ENCODE results near the gene BNC2. TPM values are rescaled to one million over a fixed set of nuclear protein-coding genes. Genes with fewer than 3 reads are reported as not detected.

Gene BNC2
- total and polyA plus RNA-seq, 2 of the 4 experiments (the other 2 are of a cell fraction): 15.5 to 45.2 TPM

- H3K36me3 ChIP-seq (ENCODE audit: control insufficient read depth, insufficient read depth, low read length): no peaks in the 10 kb centered on the region
- H3K4me2 ChIP-seq (ENCODE audit: low read depth, low read length): no peak overlapping the region
- H3K4me1 ChIP-seq (ENCODE audit: control insufficient read depth, insufficient read depth, low read length): peaks cover 17% of the 10 kb centered on the region
- H3K79me1 ChIP-seq (ENCODE audit: low read depth in 1 of 2, low read length in 2 of 2): peaks cover 20 to 60% of the 10 kb centered on the region in 2 experiments; a peak in 3 of 4 replicates
- H4K8ac ChIP-seq (ENCODE audit: low read depth in 2 of 2, low read length in 2 of 2): no peak overlapping the region
- no peak overlapping the region for H2AFZ ChIP-seq (replicated peaks; ENCODE audit: low read length, poor library complexity)
- no peak overlapping the region for H4K91ac ChIP-seq (ENCODE audit: insufficient read depth, low read depth, low read length)
- no CpG with 5 or more reads among the region's 4 CpGs for WGBS, 2 experiments (ENCODE audit: extremely low coverage in 2 of 2, insufficient read length in 1 of 2)
- ATAC-seq (ENCODE audit: low read depth) (no peak), DNase-seq (no peak)
- dilution Hi-C loops (cut with HindIII; ENCODE audit: low sequenced_read_pairs, unreplicated experiment): no loop called here
- H2BK20ac ChIP-seq (ENCODE audit: low read depth, low read length): no peak overlapping the region
- no peak overlapping the region for H2BK15ac ChIP-seq (ENCODE audit: low read depth, low read length)
- H2BK120ac ChIP-seq (ENCODE audit: low read depth, low read length): no peak overlapping the region
- no peak overlapping the region for H3K14ac ChIP-seq (replicated peaks; ENCODE audit: low read depth, low read length)
- no peak overlapping the region for H2AK9ac ChIP-seq (replicated peaks; ENCODE audit: low read depth, low read length, poor library complexity)
- ChIA-PET CTCF (no interaction called here), POLR2A (ENCODE audit: unreplicated experiment) (no interaction called here)
- intact Hi-C loops (cut with micrococcal nuclease): no loop called here
- H3K27ac ChIP-seq (ENCODE audit: insufficient read depth, low read length): no peak overlapping the region
- in situ Hi-C loops (cut with MboI; ENCODE audit: low sequenced_read_pairs): no loop called here
- H3K27me3 ChIP-seq (ENCODE audit: control insufficient read depth, insufficient read depth, low read length): no peaks in the 10 kb centered on the region
- no peak overlapping the region for H3K23ac ChIP-seq (ENCODE audit: low read depth, low read length)
- H3K9ac ChIP-seq (ENCODE audit: low read depth, low read length): no peak overlapping the region
- no peak overlapping the region for H2AK5ac ChIP-seq (ENCODE audit: low read depth, low read length)
- H4K5ac ChIP-seq (ENCODE audit: low read depth, low read length): no peak overlapping the region; the same call in 1 of the 2 replicates
- TF ChIP-seq MAFK (IDR thresholded peaks at IDR 0.05; ENCODE audit: low read depth, low read length) (no peak), FOS (IDR thresholded peaks at IDR 0.05; ENCODE audit: low read depth, low read length) (no peak), RAD21 (IDR thresholded peaks at IDR 0.05; ENCODE audit: low read length) (no peak), MAZ (IDR thresholded peaks at IDR 0.05; ENCODE audit: borderline replicate concordance, low read depth, low read length) (no peak), USF2 (IDR thresholded peaks at IDR 0.05; ENCODE audit: low read depth, low read length) (no peak), RCOR1 (IDR thresholded peaks at IDR 0.05; ENCODE audit: insufficient replicate concordance, low read length) (no peak), POLR2A (IDR thresholded peaks at IDR 0.05; ENCODE audit: low read depth, low read length) (no peak), MXI1 (IDR thresholded peaks at IDR 0.05; ENCODE audit: borderline replicate concordance, low read depth, low read length) (no peak), CEBPB (IDR thresholded peaks at IDR 0.05; ENCODE audit: low read depth, low read length) (no peak), SMC3 (IDR thresholded peaks at IDR 0.05; ENCODE audit: low read depth, low read length) (no peak), CHD1 (IDR thresholded peaks at IDR 0.05; ENCODE audit: low read depth, low read length) (no peak), ELK1 (IDR thresholded peaks at IDR 0.05; ENCODE audit: borderline replicate concordance, low read depth, low read length) (no peak), RFX5 (IDR thresholded peaks at IDR 0.05; ENCODE audit: low read depth, low read length) (no peak), BHLHE40 (IDR thresholded peaks at IDR 0.05; ENCODE audit: low read depth, low read length) (no peak)
- TF ChIP-seq, protein P1, sequence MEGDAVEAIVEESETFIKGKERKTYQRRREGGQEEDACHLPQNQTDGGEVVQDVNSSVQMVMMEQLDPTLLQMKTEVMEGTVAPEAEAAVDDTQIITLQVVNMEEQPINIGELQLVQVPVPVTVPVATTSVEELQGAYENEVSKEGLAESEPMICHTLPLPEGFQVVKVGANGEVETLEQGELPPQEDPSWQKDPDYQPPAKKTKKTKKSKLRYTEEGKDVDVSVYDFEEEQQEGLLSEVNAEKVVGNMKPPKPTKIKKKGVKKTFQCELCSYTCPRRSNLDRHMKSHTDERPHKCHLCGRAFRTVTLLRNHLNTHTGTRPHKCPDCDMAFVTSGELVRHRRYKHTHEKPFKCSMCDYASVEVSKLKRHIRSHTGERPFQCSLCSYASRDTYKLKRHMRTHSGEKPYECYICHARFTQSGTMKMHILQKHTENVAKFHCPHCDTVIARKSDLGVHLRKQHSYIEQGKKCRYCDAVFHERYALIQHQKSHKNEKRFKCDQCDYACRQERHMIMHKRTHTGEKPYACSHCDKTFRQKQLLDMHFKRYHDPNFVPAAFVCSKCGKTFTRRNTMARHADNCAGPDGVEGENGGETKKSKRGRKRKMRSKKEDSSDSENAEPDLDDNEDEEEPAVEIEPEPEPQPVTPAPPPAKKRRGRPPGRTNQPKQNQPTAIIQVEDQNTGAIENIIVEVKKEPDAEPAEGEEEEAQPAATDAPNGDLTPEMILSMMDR (conservative IDR thresholded peaks at IDR 0.05; ENCODE audit: low read depth, low read length): no peak
- H3K4ac ChIP-seq (ENCODE audit: low read depth, low read length): no peak overlapping the region
- BruUV-seq (replicated peaks): no TSS peak
- H4K20me1 ChIP-seq (ENCODE audit: insufficient read depth, low read length): peaks cover 5% of the 10 kb centered on the region; the same call in 1 of the 2 replicates
- H3K18ac ChIP-seq (ENCODE audit: low read depth, low read length): no peak overlapping the region
- H2BK5ac ChIP-seq (ENCODE audit: low read depth, low read length, poor library complexity, severe bottlenecking): no peak overlapping the region
- H3K4me3 ChIP-seq (ENCODE audit: insufficient read depth, low read depth, low read length): no peak overlapping the region
- H3K9me1 ChIP-seq (ENCODE audit: insufficient read depth, low read length): peaks cover 3% of the 10 kb centered on the region; the same call in 1 of the 2 replicates
- H3K9me3 ChIP-seq (ENCODE audit: control insufficient read depth, insufficient read depth, low read length): no peaks in the 10 kb centered on the region
- no peak overlapping the region for H3K56ac ChIP-seq (ENCODE audit: extremely low read depth, insufficient read depth, low read length)
Observed at GRCh38 chr9:16615451-16615850, 255.0 kb downstream of the BNC2 start.
